ENCODE results near the gene COL28A1. TPM values are rescaled to one million over a fixed set of nuclear protein-coding genes. Genes with fewer than 3 reads are reported as not detected.

COL28A1 gene
- polyA plus RNA-seq, 1 donor (not counting 4 experiments of a cell fraction or from before 2014, with no cell fraction given), result 0.13 TPM

DNA sequence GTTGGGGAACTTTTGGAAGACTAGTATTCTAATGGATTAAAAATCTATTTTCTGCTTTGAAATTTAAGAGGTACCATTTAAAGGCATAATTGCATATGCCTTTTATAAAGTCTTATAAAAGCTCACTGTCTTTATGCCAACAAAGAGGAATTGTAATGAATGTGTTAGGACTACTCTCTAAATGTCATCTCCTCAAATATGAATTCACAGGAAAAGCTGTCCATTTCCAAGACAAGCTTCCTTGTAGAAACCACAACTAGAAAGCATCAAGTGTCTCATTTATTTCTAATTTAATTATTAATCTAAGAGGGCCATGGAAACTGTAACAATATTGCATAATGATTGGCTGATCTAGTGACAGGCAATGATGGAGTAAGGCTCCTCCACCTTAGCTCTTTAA, 130.2 kb downstream of the COL28A1 start:
- Histone ChIP-seq H4K20me1 (ENCODE audit: control insufficient read depth, extremely low read depth, insufficient read depth, low read length) (no peaks in the 10 kb centered on the region), H3K36me3 (ENCODE audit: control insufficient read depth in 2 of 2, extremely low read depth in 1 of 2, insufficient read depth in 2 of 2, low read length in 2 of 2) (no peaks in the 10 kb centered on the region), H3K9ac (ENCODE audit: control insufficient read depth, extremely low read depth, insufficient read depth, low read length) (no peak overlapping the region), H3K4me1 (ENCODE audit: control insufficient read depth, extremely low read depth, insufficient read depth, low read length) (peaks cover 6% of the 10 kb centered on the region), H3K9me1 (ENCODE audit: control insufficient read depth, extremely low read depth, insufficient read depth, low read length) (no peaks in the 10 kb centered on the region), H3K4me2 (ENCODE audit: control insufficient read depth, extremely low read depth, insufficient read depth, low read depth, low read length) (no peak overlapping the region), H3K4me3 (ENCODE audit: control insufficient read depth in 2 of 3, extremely low read depth in 1 of 3, insufficient read depth in 2 of 3, low read depth in 1 of 3, low read length in 3 of 3) (no peak overlapping the region), H2AFZ (ENCODE audit: control insufficient read depth, low read length) (no peak overlapping the region), H3K79me2 (ENCODE audit: control insufficient read depth, insufficient read depth, low read length) (no peaks in the 10 kb centered on the region), H3K9me3 (ENCODE audit: control insufficient read depth, low read depth, low read length) (no peaks in the 10 kb centered on the region), H3K27me3 (ENCODE audit: control insufficient read depth, extremely low read depth, insufficient read depth, low read length) (no peaks in the 10 kb centered on the region), H3K27ac (ENCODE audit: control insufficient read depth, insufficient read depth, low read length) (no peak overlapping the region)
- TF ChIP-seq, protein P1, sequence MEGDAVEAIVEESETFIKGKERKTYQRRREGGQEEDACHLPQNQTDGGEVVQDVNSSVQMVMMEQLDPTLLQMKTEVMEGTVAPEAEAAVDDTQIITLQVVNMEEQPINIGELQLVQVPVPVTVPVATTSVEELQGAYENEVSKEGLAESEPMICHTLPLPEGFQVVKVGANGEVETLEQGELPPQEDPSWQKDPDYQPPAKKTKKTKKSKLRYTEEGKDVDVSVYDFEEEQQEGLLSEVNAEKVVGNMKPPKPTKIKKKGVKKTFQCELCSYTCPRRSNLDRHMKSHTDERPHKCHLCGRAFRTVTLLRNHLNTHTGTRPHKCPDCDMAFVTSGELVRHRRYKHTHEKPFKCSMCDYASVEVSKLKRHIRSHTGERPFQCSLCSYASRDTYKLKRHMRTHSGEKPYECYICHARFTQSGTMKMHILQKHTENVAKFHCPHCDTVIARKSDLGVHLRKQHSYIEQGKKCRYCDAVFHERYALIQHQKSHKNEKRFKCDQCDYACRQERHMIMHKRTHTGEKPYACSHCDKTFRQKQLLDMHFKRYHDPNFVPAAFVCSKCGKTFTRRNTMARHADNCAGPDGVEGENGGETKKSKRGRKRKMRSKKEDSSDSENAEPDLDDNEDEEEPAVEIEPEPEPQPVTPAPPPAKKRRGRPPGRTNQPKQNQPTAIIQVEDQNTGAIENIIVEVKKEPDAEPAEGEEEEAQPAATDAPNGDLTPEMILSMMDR (optimal IDR thresholded peaks at IDR 0.05 in 1 of 3, IDR thresholded peaks at IDR 0.05 in 1 of 3, conservative IDR thresholded peaks at IDR 0.05 in 1 of 3; ENCODE audit: extremely low read depth in 1 of 3, insufficient read depth in 2 of 3, low read length in 3 of 3), result no peak
- no peak for TF ChIP-seq EZH2 (IDR thresholded peaks at IDR 0.05; ENCODE audit: low read length)
- dilution Hi-C loops (cut with MboI; ENCODE audit: extremely low pct_ligation_motif_present, low sequenced_read_pairs), result no loop called here
- FAIRE-seq (no peak), DNase-seq (ENCODE audit: low read depth, low spot score) (no peak)

DNA sequence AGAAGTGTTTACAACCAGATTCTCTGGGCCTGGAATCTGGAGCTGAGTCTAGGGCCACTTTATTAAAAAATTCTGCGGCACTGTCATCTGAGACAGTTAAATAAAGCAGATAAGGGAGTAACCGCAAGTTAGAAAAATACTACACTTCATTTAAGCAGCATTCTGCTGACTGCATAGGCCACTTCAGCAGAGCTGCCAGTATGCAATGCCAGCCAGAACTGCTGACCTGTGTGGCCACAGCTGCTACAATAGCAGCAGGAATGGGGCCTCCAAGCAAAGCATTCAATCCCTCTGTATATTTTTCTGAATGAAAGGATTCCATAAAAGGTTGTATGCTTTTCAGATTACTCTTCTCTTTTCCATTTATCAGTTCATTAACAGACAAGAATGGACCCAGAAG, 136.0 kb downstream of the COL28A1 start:
- no peak for TF ChIP-seq EZH2 (IDR thresholded peaks at IDR 0.05; ENCODE audit: low read length)
- TF ChIP-seq, protein P1 (optimal IDR thresholded peaks at IDR 0.05 in 1 of 3, IDR thresholded peaks at IDR 0.05 in 1 of 3, conservative IDR thresholded peaks at IDR 0.05 in 1 of 3; ENCODE audit: extremely low read depth in 1 of 3, insufficient read depth in 2 of 3, low read length in 3 of 3), result no peak
- FAIRE-seq (no peak), DNase-seq (ENCODE audit: low read depth, low spot score) (no peak)

More for the DNA sequence above, 136.0 kb downstream of the COL28A1 start:
- Histone ChIP-seq H3K79me2 (ENCODE audit: control insufficient read depth, insufficient read depth, low read length) (no peaks in the 10 kb centered on the region), H3K9me3 (ENCODE audit: control insufficient read depth, low read depth, low read length) (no peaks in the 10 kb centered on the region), H3K4me2 (ENCODE audit: control insufficient read depth, extremely low read depth, insufficient read depth, low read depth, low read length) (no peak overlapping the region), H3K9ac (ENCODE audit: control insufficient read depth, extremely low read depth, insufficient read depth, low read length) (no peak overlapping the region), H3K4me3 (ENCODE audit: control insufficient read depth in 2 of 3, extremely low read depth in 1 of 3, insufficient read depth in 2 of 3, low read depth in 1 of 3, low read length in 3 of 3) (no peak overlapping the region), H4K20me1 (ENCODE audit: control insufficient read depth, extremely low read depth, insufficient read depth, low read length) (no peaks in the 10 kb centered on the region), H3K4me1 (ENCODE audit: control insufficient read depth, extremely low read depth, insufficient read depth, low read length) (no peaks in the 10 kb centered on the region), H2AFZ (ENCODE audit: control insufficient read depth, low read length) (no peak overlapping the region), H3K27ac (ENCODE audit: control insufficient read depth, insufficient read depth, low read length) (no peak overlapping the region), H3K27me3 (ENCODE audit: control insufficient read depth, extremely low read depth, insufficient read depth, low read length) (no peaks in the 10 kb centered on the region), H3K36me3 (ENCODE audit: control insufficient read depth in 2 of 2, extremely low read depth in 1 of 2, insufficient read depth in 2 of 2, low read length in 2 of 2) (no peaks in the 10 kb centered on the region), H3K9me1 (ENCODE audit: control insufficient read depth, extremely low read depth, insufficient read depth, low read length) (no peaks in the 10 kb centered on the region)
- dilution Hi-C loops (cut with MboI; ENCODE audit: extremely low pct_ligation_motif_present, low sequenced_read_pairs), result no loop called here
